Ovary (tissue), 9 donors: ENCODE data around the gene MYMX. TPM values are rescaled to one million over a fixed set of nuclear protein-coding genes. Genes with fewer than 3 reads are reported as not detected.

Source experiments
- DNase-seq, 5 donors: peaks; one replicate each; pipeline ENCODE4 v3.0.0-alpha.2; 2019 to 2020
- H3K27ac ChIP-seq, 2 donors: fragments of 200-600 bp; one replicate each; pipeline versions ENCODE4 v1.5.1 to v1.8.0; 2019 to 2022
- H3K27me3 ChIP-seq: fragments of 200-600 bp; one replicate; pipeline ENCODE4 v1.8.0; 2022
- H3K36me3 ChIP-seq: fragments of 200-600 bp; sonication (generic); one replicate; pipeline ENCODE4 v1.5.1; 2019
- H3K4me1 ChIP-seq: one replicate; pipeline ENCODE4 v1.8.1; 2013; ENCODE audit warnings: mild to moderate bottlenecking, moderate library complexity; ENCODE audit not compliant: insufficient read depth
- H3K4me3 ChIP-seq: fragments of 200-600 bp; sonication (generic); one replicate; pipeline ENCODE4 v1.5.1; 2017
- H3K9me3 ChIP-seq, 2 donors: fragments of 200-600 bp in 1 of 2; sonication (generic) in 1 of 2; one replicate each; pipeline versions ENCODE4 v1.5.1 to v1.8.1; 2013 to 2019; ENCODE audit warnings: mild to moderate bottlenecking in 1 of 2, moderate library complexity in 1 of 2
- CTCF ChIP-seq, 3 donors: fragments of 450-650 bp in 2 of 3; fragments of 200-600 bp in 1 of 3; IDR thresholded peaks; one replicate each; pipeline versions ENCODE4 v1.5.1 to v1.8.0; 2016 to 2022; ENCODE audit warnings: antibody characterized with exemption in 3 of 3, mild to moderate bottlenecking in 1 of 3
- EP300 ChIP-seq: sonication (generic); formaldehyde crosslinking; IDR thresholded peaks from one replicate; pipeline ENCODE4 v1.6.1; 2017; ENCODE audit warnings: antibody characterized with exemption
- POLR2A ChIP-seq: fragments of 450-650 bp; IDR thresholded peaks from one replicate; pipeline ENCODE4 v1.6.1; 2017; ENCODE audit warnings: antibody characterized with exemption, mild to moderate bottlenecking, moderate library complexity
- WGBS, 3 donors: extraction: QIAGEN DNeasy Blood & Tissue Kit in 1 of 3; methylation state at CpG; one replicate each; pipeline versions ENCODE4 v1.1.5 to v1.1.7; 2013 to 2017; 5-methylcytosine and 5-hydroxymethylcytosine counted together
- intact Hi-C, 4 donors: fragments of 100-400 bp; cut with DNase I; formaldehyde crosslinking; loops; one replicate each; pipeline versions ENCODE4 v1.11.0 to v1.15.1; 2022 to 2023
- polyA plus RNA-seq, 2 donors: library from polyadenylated mRNA; stranded (reverse); fragments of 200-250 nt in 1 of 2; fragments of 350-450 nt in 1 of 2; fragmentation: Illumina TruSeq in 1 of 2; extraction: RNeasy Lipid Tissue Mini Kit (QIAGEN cat#74804) in 1 of 2; gene quantifications; one replicate each; pipeline ENCODE4 v1.2.3, GENCODE V29; 2013 to 2014
- total RNA-seq, 7 donors: library from RNA; depleted of rRNA in 2 of 7; stranded (reverse); fragments of >200 nt in 2 of 7; fragmentation: NEBNext Ultra II Directional in 3 of 7; extraction: Animal tissue kit (Norgen Biotek cat#: 25700) in 3 of 7; gene quantifications; one replicate each; pipeline versions ENCODE4 v1.1.0 to v1.2.4, GENCODE V29; 2016 to 2023
- donor health status: DM: no; HTN: no; CAD: no; lungs with moderate emphysema.
- donor health status: DM: no; HTN: no; CAD: no.
- donor health status: Bipolar disorder and iron deficiency.
- donor health status: DM: yes; HTN: yes; CAD: no.
- donor health status: DM: no; HTN: no; CAD: no.
- donor health status: DM: yes; HTN: yes; CAD: no.

MYMX gene
- total and polyA plus RNA-seq, 9 donors = 0.40 to 0.50 (median 0.42) TPM; not detected in 5

- 0 to 1% (median 1%) methylated on average over 21 to 45 of the region's 45 CpGs for WGBS, 3 donors
Measured at GRCh38 chr6:44219053-44219814, 2.5 kb downstream of the MYMX start.

GRCh38 chr6:44219815-44220784, 3.4 kb downstream of the MYMX start:
- no peak for DNase-seq
- Histone ChIP-seq H3K4me1 (peaks cover 24% of the 10 kb centered on the region), H3K27ac (peak overlapping the region; percentile 46 to 79), H3K27me3 (no peaks in the 10 kb centered on the region), H3K4me3 (peak overlapping the region; percentile 53), H3K36me3 (no peaks in the 10 kb centered on the region), H3K9me3 (no peaks in the 10 kb centered on the region)
- WGBS, 3 donors = 48 to 62% (median 54%) methylated on average over 25 to 28 of the region's 28 CpGs
- intact Hi-C loops = no loop called here
- TF ChIP-seq POLR2A = no peak
- no peak for TF ChIP-seq EP300
- no peak for TF ChIP-seq CTCF (IDR thresholded peaks at IDR 0.05)

More at GRCh38 chr6:44219053-44219814, 2.5 kb downstream of the MYMX start:
- peak overlapping the region; percentile 46 to 79 for H3K27ac ChIP-seq
- TF ChIP-seq EP300 (no peak), CTCF (IDR thresholded peaks at IDR 0.05) (no peak), POLR2A (peak; percentile 57)
- peak overlapping the region; percentile 53 for H3K4me3 ChIP-seq
- H3K27me3 ChIP-seq = no peaks in the 10 kb centered on the region
- peaks cover 22% of the 10 kb centered on the region for H3K4me1 ChIP-seq
- no peaks in the 10 kb centered on the region for H3K9me3 ChIP-seq
- intact Hi-C loops = no loop called here
- DNase-seq = peak; percentile 85 to 88 (median 87)
- H3K36me3 ChIP-seq = no peaks in the 10 kb centered on the region

GRCh38 chr6:44220913-44221290, 4.2 kb downstream of the MYMX start:
- no peaks in the 10 kb centered on the region for H3K27me3 ChIP-seq
- 86 to 92% (median 90%) methylated on average over 4 of the region's 4 CpGs for WGBS, 3 donors
- no peaks in the 10 kb centered on the region for H3K9me3 ChIP-seq
- peaks cover 24% of the 10 kb centered on the region for H3K4me1 ChIP-seq
- TF ChIP-seq CTCF (IDR thresholded peaks at IDR 0.05) (no peak), EP300 (no peak), POLR2A (no peak)
- no peaks in the 10 kb centered on the region for H3K36me3 ChIP-seq
- H3K27ac ChIP-seq = peak overlapping the region in 1 of 2 donors; percentile 60
- no peak overlapping the region for H3K4me3 ChIP-seq
- DNase-seq = no peak
- intact Hi-C loops = no loop called here

GRCh38 chr6:44221291-44221960, 4.7 kb downstream of the MYMX start:
- H3K27ac ChIP-seq = peak overlapping the region; percentile 60 to 72
- H3K4me1 ChIP-seq = peaks cover 29% of the 10 kb centered on the region
- H3K36me3 ChIP-seq = no peaks in the 10 kb centered on the region
- no peak overlapping the region for H3K4me3 ChIP-seq
- 7 to 38% (median 20%) methylated on average over 4 of the region's 4 CpGs for WGBS, 3 donors
- H3K27me3 ChIP-seq = no peaks in the 10 kb centered on the region
- intact Hi-C loops = no loop called here
- TF ChIP-seq EP300 = no peak
- TF ChIP-seq CTCF (IDR thresholded peaks at IDR 0.05) = peak; percentile 50 to 69 (median 66)
- DNase-seq = peak; percentile 84 to 92 (median 89)
- H3K9me3 ChIP-seq = no peaks in the 10 kb centered on the region
